ENCODE measurements around the gene MSRB1.

Gene MSRB1

DNA sequence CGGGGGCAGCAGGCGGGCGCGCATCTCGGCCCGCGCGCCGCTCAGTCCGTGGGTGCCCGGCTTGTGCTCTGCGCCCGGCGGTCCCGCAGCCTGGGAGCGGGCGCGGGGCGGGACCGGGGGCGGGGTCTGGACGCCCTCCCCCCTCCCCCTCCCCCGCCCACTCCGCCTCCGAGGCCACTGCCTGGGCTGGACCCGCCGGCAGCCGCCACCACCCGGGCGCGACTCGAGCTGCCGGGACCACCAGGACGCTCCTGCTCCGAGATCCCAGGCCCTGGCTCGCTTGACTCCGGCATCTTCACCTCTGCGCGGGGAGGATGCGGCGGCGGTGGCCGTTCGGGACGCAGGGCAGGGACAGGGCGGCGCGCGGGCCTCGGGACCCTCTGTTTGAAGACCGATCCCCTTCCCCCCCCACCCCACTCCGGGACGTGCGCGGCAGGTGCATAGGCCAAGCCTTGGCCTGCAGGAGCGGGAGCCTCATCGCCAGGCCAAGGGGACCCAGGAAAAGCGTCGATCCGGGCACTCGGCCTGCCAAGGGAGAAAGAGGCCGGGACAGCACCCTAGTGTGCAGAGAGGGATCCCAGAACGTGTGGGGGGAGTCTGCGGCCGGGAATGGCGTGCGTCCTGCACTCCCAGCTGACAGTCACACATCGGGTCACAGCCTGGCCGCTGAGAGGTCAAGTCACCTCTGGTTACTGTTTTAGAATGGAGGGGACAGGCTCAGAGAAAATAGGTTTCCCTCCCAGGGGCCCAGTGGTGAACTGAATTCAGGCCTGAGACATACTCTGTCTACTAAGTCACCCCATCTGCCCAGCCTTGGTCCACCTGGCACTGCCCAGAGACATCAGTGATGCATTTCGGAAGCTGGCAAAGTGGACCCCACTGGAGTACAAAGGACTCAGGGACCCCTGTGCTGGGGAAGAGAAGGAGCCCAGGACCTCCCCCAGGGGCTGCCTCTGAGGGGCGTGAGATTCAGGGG lies 24.4 kb downstream of the MSRB1 start, which contains the start of gene HS3ST6:
Gene HS3ST6 (minus strand): TSS at position 65 of the 976 bp plus-strand sequence. CDS start 92 bp downstream, outside the sequence.
- no peak for DNase-seq (ENCODE audit: low read depth in 1 of 2, low spot score in 1 of 2)
- Histone ChIP-seq H3K4me3 (replicated peaks; ENCODE audit: insufficient read depth, low read length) (no peak within 1 kb of the TSS), H3K27ac (replicated peaks) (no peak within 1 kb of the TSS), H3K27me3 (ENCODE audit: insufficient read depth, poor library complexity, severe bottlenecking) (peaks cover 53% of the 10 kb centered on the region)
- TF ChIP-seq SPI1 (IDR thresholded peaks at IDR 0.05; ENCODE audit: borderline replicate concordance, low read depth) = no peak
- TF ChIP-seq, protein P1, sequence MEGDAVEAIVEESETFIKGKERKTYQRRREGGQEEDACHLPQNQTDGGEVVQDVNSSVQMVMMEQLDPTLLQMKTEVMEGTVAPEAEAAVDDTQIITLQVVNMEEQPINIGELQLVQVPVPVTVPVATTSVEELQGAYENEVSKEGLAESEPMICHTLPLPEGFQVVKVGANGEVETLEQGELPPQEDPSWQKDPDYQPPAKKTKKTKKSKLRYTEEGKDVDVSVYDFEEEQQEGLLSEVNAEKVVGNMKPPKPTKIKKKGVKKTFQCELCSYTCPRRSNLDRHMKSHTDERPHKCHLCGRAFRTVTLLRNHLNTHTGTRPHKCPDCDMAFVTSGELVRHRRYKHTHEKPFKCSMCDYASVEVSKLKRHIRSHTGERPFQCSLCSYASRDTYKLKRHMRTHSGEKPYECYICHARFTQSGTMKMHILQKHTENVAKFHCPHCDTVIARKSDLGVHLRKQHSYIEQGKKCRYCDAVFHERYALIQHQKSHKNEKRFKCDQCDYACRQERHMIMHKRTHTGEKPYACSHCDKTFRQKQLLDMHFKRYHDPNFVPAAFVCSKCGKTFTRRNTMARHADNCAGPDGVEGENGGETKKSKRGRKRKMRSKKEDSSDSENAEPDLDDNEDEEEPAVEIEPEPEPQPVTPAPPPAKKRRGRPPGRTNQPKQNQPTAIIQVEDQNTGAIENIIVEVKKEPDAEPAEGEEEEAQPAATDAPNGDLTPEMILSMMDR (IDR thresholded peaks at IDR 0.05; ENCODE audit: insufficient read depth, low read length) = no peak
- no peak for TF ChIP-seq GABPA (IDR thresholded peaks at IDR 0.05; ENCODE audit: low read depth)
- no peak for TF ChIP-seq POLR2AphosphoS5 (IDR thresholded peaks at IDR 0.05; ENCODE audit: low read depth)
- TF ChIP-seq, protein P2, sequence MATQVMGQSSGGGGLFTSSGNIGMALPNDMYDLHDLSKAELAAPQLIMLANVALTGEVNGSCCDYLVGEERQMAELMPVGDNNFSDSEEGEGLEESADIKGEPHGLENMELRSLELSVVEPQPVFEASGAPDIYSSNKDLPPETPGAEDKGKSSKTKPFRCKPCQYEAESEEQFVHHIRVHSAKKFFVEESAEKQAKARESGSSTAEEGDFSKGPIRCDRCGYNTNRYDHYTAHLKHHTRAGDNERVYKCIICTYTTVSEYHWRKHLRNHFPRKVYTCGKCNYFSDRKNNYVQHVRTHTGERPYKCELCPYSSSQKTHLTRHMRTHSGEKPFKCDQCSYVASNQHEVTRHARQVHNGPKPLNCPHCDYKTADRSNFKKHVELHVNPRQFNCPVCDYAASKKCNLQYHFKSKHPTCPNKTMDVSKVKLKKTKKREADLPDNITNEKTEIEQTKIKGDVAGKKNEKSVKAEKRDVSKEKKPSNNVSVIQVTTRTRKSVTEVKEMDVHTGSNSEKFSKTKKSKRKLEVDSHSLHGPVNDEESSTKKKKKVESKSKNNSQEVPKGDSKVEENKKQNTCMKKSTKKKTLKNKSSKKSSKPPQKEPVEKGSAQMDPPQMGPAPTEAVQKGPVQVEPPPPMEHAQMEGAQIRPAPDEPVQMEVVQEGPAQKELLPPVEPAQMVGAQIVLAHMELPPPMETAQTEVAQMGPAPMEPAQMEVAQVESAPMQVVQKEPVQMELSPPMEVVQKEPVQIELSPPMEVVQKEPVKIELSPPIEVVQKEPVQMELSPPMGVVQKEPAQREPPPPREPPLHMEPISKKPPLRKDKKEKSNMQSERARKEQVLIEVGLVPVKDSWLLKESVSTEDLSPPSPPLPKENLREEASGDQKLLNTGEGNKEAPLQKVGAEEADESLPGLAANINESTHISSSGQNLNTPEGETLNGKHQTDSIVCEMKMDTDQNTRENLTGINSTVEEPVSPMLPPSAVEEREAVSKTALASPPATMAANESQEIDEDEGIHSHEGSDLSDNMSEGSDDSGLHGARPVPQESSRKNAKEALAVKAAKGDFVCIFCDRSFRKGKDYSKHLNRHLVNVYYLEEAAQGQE (IDR thresholded peaks at IDR 0.05; ENCODE audit: insufficient replicate concordance, low read depth) = no peak

DNA sequence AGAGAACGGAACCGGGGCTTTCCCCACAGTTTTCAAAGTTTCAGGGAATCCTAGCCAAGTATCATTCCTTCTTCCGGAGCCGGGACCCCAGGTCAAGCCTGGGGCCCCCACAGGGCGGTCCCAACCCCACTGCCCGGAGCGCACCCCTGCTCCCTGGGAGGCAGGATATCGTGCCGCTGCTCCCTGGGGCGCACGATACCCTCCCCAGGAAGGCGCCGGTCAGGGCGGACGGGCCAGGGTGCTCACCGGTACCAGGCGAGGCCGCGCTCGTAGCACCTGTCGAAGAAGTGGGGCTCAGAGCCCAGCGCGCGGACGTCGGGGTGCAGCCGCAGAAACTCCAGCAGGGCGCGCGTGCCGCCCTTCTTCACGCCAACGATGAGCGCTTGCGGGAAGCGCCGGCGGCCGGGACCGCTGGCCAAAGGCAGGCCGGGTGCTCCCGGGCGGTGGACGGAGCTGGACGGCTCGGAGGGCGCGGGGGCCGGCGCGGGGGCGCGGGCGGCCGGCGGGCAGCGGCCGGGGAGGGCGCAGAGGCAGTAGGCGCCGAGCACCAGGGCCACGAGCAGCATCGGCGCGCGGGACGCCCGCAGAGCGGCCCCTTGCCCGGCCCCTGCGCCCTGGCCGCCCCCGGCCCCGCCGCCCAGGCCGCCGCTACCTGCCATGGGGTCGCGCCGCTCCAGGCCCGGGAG lies 25.2 kb downstream of the MSRB1 start:
- DNase-seq (ENCODE audit: low read depth in 1 of 2, low spot score in 1 of 2) = no peak
- peaks cover 55% of the 10 kb centered on the region for H3K27me3 ChIP-seq (ENCODE audit: insufficient read depth, poor library complexity, severe bottlenecking)
- no peak overlapping the region for H3K27ac ChIP-seq (replicated peaks)
- TF ChIP-seq, protein P2 (IDR thresholded peaks at IDR 0.05; ENCODE audit: insufficient replicate concordance, low read depth) = no peak
- TF ChIP-seq GABPA (IDR thresholded peaks at IDR 0.05; ENCODE audit: low read depth) = no peak
- no peak for TF ChIP-seq SPI1 (IDR thresholded peaks at IDR 0.05; ENCODE audit: borderline replicate concordance, low read depth)
- TF ChIP-seq, protein P1 (IDR thresholded peaks at IDR 0.05; ENCODE audit: insufficient read depth, low read length) = no peak
- TF ChIP-seq POLR2AphosphoS5 (IDR thresholded peaks at IDR 0.05; ENCODE audit: low read depth) = no peak
- no peak overlapping the region for H3K4me3 ChIP-seq (replicated peaks; ENCODE audit: insufficient read depth, low read length)

DNA sequence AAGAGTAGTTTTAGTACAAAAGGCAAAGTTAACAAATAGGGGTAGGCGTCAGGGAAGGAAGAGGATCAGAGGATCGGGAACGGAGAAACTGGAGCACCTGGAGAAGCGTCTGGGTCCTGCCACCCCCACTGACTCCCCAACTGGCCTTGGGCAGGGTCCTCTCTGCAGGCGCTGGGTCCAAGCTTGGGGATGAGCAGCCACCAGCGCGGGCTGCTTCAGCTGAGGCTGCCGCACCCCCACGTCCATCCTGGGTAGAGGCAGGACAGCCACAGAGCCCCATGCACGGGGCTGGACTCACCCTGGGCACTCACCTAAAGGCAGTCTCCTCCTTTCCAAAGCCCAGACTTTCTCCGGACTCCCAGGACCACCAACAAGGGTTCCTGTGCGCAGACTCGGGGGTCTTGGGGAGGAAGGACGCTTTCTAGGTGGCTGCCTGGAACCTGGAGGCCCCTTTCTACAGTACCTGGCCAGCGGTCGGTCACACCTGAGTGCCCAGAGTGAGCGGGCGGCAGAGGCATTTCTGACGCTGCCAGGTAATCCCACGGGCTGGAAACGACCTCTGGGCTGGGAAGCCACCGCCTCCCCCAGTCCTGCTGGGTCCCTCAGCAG lies 25.8 kb downstream of the MSRB1 start:
- H3K27me3 ChIP-seq (ENCODE audit: insufficient read depth, poor library complexity, severe bottlenecking) = peaks cover 56% of the 10 kb centered on the region
- DNase-seq (ENCODE audit: low read depth in 1 of 2, low spot score in 1 of 2) = no peak
- no peak overlapping the region for H3K27ac ChIP-seq (replicated peaks)
- no peak for TF ChIP-seq GABPA (IDR thresholded peaks at IDR 0.05; ENCODE audit: low read depth)
- TF ChIP-seq, protein P2 (IDR thresholded peaks at IDR 0.05; ENCODE audit: insufficient replicate concordance, low read depth) = no peak
- no peak for TF ChIP-seq POLR2AphosphoS5 (IDR thresholded peaks at IDR 0.05; ENCODE audit: low read depth)
- no peak for TF ChIP-seq SPI1 (IDR thresholded peaks at IDR 0.05; ENCODE audit: borderline replicate concordance, low read depth)
- TF ChIP-seq, protein P1 (IDR thresholded peaks at IDR 0.05; ENCODE audit: insufficient read depth, low read length) = no peak
- H3K4me3 ChIP-seq (replicated peaks; ENCODE audit: insufficient read depth, low read length) = no peak overlapping the region

Data from HL-60 (cell line).